Measurements from ENCODE around the gene ITPKB.

DNA sequence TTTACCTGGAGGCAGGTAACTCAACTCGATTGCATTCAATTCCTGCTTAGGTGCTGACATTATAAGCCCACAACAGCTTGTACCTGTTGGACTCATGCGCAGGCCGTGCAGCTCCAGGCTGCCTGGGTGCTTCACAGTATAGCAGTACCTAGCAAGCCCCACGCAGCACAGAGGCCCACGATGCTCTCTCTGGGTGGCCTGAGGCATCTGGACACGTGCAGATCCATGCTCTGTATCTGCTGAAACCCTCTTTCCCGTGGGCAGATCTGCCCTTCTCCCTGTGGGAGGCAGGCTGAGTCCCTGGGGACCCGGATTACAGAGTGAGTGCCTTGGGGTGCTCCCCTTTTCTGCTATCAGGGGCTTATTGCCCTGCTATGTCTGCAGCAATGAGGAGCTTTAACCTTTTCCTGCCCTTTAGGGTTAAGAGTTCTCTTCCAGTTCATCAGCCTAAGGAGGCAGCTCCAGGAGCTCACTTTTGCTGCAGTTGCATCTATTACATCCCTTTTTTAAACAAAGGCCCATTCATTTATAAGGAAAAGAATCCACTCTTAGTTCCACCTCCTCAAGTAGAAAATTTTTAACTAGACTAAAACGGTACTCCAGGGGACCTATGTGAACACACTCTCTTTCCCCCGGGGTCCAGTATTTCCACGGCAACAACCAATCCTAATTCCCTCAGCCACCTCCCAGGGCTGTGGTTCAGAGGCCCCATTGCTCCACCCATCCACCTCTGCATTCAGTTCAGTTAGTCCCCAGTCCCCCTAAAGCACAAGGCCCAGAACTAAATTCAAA lies 19.3 kb downstream of the ITPKB start:
- TF ChIP-seq TAF1 (IDR thresholded peaks at IDR 0.05; ENCODE audit: low read depth, low read length) (no peak), POLR2AphosphoS5 (IDR thresholded peaks at IDR 0.05; ENCODE audit: low read depth, low read length) (no peak), SPI1 (IDR thresholded peaks at IDR 0.05; ENCODE audit: low read depth, low read length) (no peak), POLR2A (IDR thresholded peaks at IDR 0.05; ENCODE audit: low read depth, low read length) (no peak)

All from GM12891 (cell line).